SW480 (cell line): ENCODE results near the gene SCN9A.
"Not testable (repeated sequence)": the region's sequence is repeated elsewhere in the genome, so short reads cannot be mapped to it uniquely, and the experiment has no call there.

Source experiments
- DNase-seq: peaks from one replicate; pipeline ENCODE4 v3.0.0-alpha.2; 2016; ENCODE audit warnings: low spot score

SCN9A gene

DNA sequence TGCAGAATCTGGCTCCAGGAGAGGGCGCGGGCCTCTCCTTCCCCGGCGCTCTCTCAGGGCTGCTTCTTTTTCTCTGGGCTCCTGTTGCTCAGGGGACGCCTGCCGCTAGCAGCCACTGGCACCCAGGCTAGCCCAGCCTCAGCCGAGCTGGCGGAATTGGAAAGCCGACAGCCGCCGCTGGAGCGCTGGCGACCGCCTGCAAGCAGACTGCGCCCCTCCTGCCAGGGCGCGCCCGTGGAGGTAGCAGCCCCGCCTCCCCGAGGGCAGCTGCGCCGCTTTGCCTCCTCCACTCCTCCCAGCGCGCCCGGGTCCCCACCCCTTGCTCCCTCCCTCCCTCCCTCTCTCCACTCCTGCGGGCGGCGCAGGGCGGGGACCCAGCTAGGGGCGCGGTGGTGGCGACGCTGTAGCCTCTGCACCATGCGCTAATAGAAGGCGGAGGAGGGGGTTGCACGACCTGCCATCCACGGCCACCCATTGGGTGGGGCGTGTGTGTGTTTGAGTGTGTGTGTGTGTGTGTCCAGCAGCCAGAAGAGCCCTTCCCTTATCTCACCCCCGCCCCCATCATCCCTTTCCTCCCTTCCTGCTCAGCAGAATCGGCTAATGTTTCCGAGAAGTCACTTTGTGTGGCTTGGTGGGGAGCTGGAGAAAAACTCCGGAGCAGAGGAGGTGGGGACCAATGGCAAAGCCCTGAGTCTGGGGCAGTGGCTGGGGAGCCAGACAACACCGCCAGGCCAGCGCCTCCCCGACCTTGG lies at the start of gene SCN9A:
Gene SCN9A, minus strand, starts transcription at position 209 of the 752 bp plus-strand sequence. CDS start 64,188 bp downstream, outside the sequence.
- peak; percentile 87 for DNase-seq

DNA sequence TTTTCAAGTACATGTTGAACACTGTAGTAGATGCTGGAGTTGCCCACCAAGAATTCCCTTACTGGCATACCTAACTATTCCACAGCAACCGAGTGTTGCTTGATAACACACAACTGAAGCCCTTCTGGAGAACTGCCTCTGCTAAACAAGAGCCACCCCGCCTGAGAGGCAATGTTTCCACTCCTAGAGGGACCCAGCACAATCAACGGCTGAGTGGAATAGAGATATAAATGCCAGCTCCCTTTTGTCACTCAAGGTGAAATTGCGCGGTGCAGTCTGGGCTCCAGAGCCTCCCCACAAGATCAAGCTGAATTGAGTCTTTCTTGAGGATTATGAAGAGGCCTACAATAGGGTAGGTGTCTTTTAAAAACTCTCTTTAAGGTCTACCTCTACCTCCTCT lies 49.1 kb upstream of the SCN9A start:
- DNase-seq, result no peak

DNA sequence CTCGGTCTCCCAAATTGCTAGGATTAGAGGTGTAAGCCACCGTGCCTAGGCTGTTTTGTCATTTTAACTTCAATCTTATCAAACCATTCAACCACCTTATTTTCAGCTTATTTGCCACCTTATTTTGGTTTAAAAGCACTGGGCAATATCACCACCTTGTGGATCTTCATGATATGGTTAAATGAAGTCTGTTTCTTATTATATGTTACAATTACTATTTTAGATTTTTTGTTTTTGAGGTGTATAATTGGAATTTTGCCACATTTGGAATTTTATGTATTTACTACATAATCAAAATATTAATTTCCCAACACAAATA lies 43.8 kb upstream of the SCN9A start:
- DNase-seq, result peak; percentile 41

DNA sequence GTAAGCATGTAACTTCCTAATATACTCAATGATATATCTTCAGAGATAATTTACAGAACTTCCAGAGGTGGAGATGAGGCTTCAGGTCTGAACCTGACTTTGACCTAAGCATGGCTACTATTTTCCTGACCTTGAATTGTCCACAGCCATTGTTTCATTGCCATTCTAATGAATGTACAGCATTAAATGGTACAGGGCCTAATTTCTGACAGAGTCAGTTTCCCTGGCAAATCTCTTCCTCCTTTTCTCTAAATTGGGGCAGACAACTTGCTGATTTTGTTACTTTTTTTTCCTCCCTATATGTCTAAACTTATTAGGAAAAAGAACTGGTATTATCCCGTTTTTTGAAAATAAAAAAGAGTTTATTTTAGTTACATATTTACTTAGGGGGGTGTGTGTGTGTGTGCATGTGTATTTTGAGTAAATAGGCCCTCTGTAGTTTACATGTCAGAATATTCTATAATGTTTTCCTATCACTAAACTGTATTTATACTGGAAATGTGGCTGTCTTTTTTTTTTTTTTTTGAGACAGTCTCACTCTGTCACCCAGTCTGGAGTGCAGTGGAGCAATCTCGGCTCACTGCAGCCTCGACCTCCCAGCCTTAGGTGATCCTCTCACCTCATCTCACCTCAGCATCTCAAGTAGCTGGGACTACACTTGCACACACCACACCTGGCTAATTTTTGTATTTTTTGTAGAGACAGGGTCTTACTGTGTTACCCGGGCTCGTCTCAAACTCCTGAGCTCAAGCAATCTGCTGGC lies 43.3 kb upstream of the SCN9A start:
- no peak for DNase-seq

DNA sequence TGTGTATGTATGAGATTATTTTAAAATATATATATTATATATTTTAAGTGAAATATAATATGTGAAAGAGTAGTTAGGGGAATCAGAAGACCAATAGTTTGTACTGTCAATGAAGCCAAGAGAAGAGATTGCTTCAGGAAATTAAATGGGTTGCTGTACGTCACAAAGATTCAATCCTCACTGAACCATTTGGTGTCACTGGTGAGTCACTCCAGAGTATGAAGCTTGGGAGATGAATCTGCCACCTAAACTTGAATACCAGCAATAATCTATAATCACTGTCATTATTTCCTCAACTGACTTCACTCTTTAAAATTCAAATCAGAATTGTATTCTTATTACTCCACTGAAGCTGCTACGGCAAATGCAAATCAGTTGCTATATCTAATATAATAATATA lies 41.9 kb upstream of the SCN9A start:
- DNase-seq, result peak; percentile 27

DNA sequence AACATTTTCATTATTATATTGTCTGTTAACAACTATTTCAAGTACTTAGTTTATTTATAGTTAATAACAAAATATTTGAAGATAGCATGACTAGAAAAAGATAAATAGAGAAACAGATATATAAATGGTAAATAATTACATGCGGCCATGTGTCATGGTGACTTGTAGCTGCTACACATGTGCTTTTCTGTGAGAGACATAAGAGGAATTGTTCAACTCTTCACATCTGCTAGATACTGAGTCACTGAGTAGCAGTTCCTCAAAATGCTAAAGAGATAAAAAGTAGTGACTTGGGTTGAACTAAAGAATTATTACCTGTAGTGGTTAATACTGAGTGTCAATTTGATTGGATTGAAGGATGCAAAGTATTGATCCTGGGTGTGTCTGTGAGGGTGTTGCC lies 37.5 kb upstream of the SCN9A start:
- no peak for DNase-seq

DNA sequence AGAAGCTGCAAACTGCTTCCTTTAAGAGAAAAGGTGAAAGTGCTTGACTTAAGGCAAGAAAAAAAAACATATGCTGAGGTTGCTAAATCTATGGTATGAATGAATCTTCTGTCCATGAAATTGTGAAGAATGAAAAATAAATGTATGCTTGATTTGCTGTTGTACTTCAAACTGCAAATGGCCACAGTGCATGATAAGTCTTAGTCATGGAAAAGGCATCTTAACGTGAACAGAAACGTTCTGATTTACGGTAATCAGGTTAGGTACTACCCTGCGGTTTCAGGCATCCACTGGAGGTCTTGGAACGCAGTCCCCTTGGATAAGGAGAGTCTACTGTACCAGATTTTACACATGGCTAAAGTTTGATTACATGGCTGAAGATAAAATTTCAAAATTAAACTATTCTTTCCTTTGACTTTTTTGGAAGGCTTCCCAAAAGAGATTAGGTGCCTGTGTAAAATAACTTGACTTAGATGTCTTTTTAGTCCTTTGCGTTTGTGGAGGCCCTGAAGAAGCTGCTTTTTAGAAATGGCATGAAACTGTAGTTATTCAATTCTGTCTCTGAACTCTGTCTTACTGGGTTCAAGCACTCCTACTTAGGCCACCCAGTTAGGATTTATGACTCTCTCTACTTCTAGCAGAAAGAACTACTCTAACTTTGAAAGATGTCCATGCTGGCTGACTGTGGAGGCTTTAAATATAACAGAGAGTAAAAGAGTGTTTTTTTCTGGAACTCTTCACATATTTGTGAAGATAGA lies 35.9 kb upstream of the SCN9A start:
- peak; percentile 54 for DNase-seq

DNA sequence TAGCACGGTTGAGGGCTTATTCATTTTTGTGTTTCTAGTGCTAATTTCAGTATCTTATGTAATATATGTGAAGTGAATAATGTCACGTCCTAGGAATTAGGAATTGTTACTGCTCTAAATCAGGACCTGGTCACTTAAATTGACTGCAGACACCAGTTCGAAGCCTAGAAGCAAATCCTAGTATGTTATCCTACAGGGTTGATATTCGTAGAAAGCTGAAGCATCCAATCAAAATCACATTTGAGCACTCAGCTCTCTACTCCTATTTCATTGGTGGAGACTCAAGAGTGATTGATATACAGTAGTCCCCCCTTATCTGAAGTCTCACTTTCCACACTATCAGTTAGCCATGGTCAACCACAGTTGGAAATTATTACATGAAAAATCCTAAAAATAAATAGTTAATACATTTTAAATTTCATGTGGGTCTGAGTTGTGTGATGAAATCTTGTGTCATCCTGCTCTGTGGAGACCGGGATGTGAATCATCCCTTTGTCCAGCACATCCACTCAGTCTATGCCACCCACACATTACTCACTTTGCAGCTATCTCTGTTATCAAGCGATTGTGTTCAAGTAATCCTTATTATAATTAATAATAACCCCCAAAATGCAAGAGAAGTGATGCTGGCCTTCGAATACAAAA lies 35.2 kb upstream of the SCN9A start:
- peak; percentile 85 for DNase-seq

DNA sequence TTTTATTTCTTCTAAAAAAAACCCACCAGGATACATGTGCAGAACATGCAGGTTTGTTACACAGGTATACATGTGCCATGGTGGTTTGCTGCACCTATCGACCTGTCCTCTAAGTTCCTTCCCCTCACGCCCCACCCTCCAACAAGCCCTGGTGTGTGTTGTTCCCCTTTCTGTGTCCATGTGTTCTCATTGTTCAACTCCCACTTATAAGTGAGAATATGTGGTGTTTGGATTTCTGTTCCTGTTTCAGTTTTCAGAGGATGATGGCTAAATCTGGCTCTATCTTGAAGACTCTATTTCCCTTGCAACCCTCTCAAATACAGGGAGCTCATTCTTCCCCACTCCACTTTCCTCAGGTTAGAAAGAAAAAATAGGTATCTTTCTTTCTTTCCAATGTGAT lies 32.0 kb upstream of the SCN9A start:
- DNase-seq, result not testable (repeated sequence)

DNA sequence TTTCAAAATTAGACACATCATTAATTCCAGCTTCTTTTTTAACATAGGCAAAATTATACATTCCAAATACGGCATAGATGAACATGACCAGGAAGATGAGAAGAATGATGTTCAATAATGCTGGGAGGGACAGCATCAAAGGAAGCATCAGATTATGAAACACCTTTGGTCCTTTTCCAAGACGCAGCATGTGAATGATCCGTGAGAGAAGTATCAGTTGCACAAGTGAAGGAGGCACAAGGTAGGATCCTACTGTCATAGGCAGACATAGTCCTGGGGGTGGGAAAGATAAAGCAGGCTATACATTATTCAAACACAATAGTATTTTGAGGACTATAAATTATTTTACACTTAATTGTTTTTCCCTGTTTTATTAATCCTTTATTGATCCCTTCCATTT lies 30.6 kb upstream of the SCN9A start:
- no peak for DNase-seq

DNA sequence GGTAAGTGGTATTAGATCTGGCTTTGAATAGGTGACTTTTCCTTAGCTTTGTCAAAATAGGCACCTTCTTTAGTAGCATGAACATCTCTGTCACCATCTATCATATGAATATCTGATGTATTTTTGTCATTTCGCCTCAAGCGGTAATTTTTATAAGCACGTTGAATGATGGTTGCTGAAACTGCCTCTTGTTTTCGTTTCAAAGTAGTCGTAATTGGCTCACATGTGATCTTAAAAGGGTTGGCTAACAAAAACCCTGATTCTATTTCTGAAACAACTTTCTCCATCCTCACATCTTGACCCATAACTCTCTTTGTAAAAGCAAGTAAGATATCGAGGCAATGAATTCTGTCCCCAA lies 29.8 kb upstream of the SCN9A start:
- no peak for DNase-seq

DNA sequence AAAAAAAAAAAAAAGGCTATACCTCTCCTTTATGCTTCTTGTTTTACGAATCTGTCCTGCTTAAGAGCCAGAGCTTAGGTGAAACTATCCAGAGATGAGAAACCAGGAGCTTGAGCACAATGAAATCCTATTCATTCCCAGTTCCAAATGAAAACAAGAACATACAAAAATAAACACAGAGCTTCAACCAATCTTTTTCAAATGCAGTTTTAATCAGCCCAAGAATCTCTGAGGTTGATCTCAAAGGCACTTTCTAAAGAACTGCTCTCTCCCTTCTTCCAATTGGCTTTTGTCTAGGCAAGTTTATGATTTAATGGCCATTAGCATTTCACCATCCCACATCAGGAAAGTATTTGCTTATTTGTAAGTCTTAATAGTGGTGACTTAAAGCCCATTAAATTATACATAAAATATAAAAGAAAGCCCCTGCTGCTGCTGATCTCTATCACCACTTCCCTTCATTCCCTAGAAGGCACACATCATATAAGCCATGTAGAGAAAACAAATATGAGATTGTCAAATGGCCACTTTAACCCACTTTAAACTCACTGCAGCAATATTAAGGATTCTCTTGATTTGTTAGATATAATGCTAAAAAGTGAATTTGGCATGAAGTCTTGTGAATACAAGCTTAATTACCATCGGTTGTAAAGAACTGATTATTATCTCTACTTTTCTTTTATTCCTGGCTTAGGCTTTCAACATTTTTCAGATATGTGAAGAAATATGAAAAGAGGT lies 29.3 kb upstream of the SCN9A start:
- DNase-seq, result no peak

DNA sequence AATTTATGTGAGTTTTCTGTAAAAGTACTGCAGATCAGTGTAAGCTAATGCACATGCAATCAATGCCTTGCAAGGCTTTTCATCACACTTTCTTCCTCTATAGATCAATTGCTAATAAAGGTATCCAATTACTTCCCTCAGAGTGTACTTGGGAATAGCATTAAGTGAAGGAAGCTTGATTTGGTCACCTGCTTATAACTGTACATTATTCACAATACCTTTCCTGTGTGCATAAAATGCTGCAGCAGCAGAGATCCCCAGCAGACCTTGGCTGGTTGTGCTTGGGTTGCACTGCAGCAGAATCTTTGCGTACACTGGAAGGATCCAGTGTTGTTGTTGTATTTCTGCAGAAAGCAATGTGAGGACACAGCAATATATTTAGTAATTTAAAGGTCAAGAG lies 18.5 kb upstream of the SCN9A start:
- no peak for DNase-seq

DNA sequence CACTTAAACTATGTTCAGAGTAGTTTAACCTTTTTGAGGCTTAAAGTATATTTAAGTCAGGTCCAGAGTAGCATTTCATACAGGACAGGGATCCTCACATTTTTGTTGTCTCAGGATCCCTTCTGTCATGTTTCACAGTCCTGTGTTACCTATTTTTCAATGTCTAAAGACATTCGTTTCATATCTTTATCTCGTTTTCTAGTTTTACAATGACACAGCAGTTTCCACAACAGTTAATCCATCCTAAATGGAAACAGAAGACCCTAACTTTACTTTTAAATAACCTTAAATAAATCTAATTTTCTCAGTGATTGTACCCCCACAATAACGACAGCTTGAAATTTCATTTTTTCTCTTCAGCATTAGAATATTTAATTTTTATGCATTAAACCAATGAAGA lies 17.3 kb upstream of the SCN9A start:
- DNase-seq, result no peak

DNA sequence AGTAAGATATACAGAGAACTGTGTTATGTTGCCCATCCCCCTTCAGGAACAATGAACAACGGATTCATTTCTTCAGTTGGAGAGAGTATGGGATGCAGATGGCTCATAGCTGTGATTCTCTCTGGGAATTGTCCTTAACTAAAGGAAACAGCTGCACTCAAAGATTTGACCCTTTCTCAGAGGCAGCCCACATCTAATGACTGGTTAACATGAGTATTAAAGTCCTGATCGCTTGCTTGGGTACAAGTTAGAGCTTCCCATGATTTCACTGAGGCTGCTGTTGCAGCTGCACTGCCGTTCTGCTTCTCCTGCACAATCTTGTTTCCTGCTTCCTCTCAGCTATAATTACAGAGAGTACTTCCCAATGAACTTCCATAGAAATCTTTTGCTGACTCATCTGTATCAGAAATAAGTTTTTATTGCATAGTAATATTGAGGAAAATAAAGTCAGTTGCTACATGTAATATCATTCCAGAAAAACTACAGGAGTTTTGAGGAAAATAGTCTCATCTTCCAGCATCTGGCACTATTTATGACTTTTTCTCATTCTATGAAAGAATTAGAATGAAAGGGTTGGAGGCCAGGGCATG lies 12.8 kb upstream of the SCN9A start:
- no peak for DNase-seq

DNA sequence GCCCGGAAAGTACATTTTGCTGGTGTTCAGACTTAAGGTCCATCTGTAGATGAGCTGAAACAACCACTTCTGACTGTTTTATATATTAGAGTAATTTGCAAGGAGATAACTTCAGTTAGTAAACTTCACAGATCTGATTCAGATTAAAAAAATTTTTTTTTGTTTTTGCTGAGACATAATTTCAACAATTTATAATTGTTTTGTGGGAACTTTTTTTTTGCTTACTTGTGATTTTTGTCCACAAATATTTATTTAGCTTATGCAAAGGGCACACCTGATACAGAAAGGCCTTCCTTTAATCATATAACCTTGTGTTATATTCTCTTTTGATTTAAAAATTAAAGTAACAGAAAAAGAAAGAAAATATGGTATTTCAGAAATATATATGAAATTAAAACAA lies 9.6 kb upstream of the SCN9A start:
- DNase-seq, result no peak

DNA sequence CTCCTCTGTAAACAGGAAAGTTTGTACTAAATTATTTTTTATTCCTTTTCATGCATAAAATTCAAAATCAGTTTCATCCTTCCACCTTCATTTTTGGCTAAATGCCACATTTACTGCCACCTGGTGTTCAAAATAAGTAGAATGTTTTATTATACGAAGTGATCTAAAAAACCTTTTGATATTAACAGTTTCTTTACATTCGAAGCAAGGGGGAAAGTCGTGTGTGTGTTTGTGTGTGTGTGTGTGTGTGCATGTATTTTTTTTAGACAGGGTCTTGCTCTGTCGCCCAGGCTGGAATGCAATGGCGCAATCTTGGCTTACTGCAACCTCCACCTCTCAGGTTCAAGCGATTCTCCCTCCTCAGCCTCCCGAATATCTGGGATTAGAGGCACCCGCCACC lies 9.0 kb upstream of the SCN9A start:
- DNase-seq, result peak; percentile 18

DNA sequence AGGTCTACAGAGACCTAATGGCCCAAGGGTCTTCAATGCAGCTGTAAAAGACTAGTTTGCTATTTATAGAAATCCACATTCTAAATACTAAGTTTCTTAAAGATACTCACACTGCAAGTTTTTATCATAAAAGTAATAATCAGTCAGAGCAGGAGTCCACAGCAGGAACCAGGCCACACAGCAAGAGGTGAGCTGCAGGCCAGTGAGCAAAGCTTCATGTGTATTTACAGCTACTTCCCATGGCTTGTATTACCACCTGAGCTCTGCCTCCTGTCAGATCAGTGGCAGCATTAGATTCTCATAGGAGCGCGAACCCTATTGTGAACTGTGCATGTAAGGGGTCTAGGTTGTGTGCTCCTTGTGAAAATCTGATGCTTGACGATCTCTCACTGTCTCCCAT lies 6.7 kb upstream of the SCN9A start:
- no peak for DNase-seq

DNA sequence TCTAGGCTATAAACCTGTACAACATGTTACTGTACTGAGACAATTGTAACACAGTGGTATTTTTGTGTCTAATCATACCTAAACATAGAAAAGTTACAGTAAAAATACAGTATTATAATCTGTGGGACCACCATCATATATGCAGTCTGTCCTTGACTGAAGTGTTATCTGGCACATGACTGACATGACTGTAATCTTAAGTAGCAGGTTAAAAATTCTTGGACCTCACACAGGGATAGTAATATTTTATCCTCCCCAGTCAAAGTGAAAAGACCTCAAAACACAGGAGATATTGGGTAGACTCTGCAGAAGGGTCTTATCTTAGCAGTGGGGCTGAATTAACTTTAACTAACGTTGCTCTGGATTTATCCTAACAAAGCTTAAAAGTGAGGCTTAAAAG lies 4.9 kb upstream of the SCN9A start:
- no peak for DNase-seq

DNA sequence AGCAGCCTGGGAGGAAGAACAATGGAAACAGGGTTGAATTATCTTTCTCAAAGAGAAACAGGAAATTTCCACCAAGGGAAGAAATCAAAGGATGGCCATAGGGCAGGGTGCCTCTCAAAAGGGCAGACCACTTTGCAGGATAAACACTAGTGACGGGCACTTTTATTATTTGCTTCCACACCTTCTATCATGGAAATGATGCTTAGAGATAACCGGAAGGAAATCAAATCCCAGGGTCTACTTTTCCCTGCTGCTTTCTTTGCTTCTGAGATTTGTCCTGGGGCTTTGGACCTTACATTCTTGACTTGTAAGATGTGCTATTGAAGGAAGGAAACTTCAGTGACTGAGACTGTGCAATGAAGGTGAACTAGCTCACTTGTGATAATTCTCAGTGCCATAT lies 1.1 kb upstream of the SCN9A start:
- DNase-seq, result no peak

DNA sequence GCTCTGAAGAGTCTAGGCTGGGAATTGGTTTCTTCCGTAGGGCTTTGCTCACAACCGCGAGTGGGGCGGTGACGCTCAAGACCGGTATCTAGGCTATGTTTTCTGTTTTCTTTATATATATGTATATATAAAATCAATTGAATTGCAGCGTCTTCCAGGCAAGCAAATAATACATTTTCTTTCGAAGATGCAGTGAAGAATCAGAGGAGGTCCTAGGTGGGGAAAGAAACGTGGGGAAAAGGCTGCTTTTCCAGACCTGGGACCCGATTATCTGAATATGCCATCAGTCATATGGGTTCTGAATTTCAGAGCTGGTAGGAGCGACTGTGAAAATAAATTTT lies 714 bp upstream of the SCN9A start:
- no peak for DNase-seq
